ENCODE data around the gene NTRK1.
"Not testable (repeated sequence)": the region's sequence is repeated elsewhere in the genome, so short reads cannot be mapped to it uniquely, and the experiment has no call there.

NTRK1 gene

GRCh38 chr1:156913809-156914387, 53.2 kb downstream of the NTRK1 start:
- no peak for DNase-seq (ENCODE audit: low spot score)

GRCh38 chr1:156914440-156914856, 53.8 kb downstream of the NTRK1 start:
- no peak for DNase-seq (ENCODE audit: low spot score)

GRCh38 chr1:156920233-156921052, 59.8 kb downstream of the NTRK1 start, which contains the start of gene LRRC71:
Gene LRRC71, plus strand, starts transcription at chr1:156920632. Its CDS starts 172 bp downstream, at chr1:156920804.
- peak; percentile 98 for DNase-seq (ENCODE audit: low spot score)

DNA sequence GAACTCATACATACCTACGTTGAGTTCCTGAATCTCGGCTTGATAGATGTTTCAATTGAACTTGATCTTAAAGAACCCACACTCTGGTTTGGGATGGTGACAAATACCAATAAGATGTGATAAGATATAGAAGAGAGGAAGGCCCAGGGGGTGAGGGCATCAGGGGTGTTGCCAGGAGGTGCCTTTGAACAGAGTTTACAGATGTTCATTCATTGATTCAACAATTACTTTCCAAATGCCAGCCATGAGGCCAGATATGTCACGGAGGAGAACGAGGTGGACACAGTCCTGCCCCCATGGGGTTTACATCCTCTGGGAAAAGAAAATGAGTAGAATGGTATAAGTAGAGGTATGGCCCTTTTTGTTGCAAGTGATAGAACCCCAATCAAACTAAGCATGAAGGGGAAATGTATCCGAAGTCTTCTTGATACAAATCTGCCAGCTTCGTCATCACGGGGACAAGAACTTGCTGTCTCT, 60.4 kb downstream of the NTRK1 start:
- no peak for DNase-seq (ENCODE audit: low spot score)

DNA sequence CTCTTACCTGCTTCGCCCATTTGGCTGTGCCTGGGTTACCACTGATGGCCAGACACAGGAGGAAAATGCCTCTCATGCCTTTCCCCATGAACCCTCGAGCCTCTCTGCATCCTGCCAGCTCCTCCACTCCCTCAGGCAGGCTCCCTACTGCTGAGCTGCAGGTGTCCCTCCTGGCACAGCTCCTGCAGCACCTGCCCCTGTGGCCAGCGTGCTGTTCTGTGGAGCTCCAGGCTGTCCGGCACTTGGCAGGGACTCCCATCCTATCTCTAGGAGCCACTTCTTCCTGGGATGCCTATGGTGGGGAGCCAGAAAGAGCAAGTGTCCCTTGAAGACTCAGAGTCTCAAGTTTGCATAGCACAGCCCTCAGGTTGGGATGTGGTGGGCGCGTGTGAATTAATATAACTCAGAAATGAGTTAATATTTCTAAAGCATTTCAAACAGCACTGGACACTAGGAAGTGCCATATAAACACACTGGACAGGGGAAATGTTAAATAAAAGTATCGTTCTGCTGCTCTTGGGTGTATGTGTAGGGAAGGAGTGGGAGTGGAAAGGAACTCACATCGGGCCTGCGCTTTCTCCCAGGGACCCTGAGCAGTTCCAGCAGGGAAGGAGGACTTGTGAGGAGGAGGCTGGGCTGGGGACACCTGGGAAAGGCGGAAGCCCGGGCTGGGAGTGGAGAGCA, 62.5 kb downstream of the NTRK1 start:
- no peak for DNase-seq (ENCODE audit: low spot score)

- DNase-seq (ENCODE audit: low spot score): no peak
Observed at GRCh38 chr1:156923670-156924477, 63.2 kb downstream of the NTRK1 start.

- DNase-seq (ENCODE audit: low spot score): no peak
Observed at GRCh38 chr1:156924478-156925153, 64.0 kb downstream of the NTRK1 start.

- DNase-seq (ENCODE audit: low spot score): no peak
Observed at GRCh38 chr1:156925154-156926010, 64.7 kb downstream of the NTRK1 start.

DNA sequence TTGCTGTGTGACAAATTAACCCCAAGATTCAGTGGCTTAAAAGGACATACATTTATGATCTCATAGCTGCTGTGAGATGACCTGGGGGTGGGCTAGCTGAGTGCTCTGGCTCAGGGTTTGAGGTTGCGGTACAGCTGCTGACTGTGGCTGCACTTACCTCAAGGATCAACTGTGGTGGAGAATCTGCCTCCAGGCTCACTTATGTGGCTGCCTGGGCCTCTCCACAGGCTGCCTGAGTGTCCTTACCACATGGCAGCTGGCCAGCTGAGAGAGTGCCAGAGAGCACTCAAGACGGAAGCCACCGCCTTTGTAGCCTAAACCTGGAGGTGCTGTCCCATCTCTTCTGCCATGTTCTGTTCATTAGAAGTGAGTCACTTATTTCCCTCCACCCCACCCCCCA, 65.5 kb downstream of the NTRK1 start:
- DNase-seq (ENCODE audit: low spot score): peak; percentile 49

- DNase-seq (ENCODE audit: low spot score): not testable (repeated sequence)
Observed at GRCh38 chr1:156926695-156927094, 66.0 kb downstream of the NTRK1 start.

GRCh38 chr1:156927215-156928042, 66.8 kb downstream of the NTRK1 start:
- peak; percentile 89 for DNase-seq (ENCODE audit: low spot score)

DNA sequence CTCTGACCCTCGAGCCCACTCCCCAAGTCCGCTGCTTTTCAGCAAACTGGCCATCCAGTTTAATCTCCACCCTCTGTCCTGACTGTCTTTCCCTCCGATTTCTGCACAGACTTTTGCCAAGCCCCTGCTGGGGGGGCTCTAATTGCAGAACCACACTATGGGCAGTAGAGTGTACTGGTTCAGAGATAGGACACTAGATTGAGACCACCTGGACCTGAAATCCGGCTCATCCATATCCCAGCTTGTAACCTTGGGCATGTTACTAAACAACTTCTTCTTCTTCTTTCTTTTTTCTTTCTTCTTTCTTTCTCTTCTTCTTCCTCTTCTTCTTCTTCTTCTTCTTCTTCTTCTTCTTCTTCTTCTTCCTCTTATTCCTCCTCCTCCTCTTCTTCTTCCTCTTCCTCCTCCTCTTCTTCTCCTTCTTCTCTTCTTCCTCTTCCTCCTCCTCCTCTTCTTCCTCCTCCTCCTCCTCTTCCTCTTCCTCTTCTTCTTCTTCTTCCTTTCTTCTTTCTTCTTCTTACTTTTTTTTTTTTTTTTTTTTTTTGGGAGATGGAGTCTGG, 67.5 kb downstream of the NTRK1 start:
- DNase-seq (ENCODE audit: low spot score): no peak

GRCh38 chr1:156929596-156930238, 69.1 kb downstream of the NTRK1 start:
- DNase-seq (ENCODE audit: low spot score): no peak

- DNase-seq (ENCODE audit: low spot score): no peak
Observed at GRCh38 chr1:156930483-156930882, 69.8 kb downstream of the NTRK1 start.
